K562 (cell line): ENCODE data around the gene LRRC41. TPM values are rescaled to one million over a fixed set of nuclear protein-coding genes. Genes with fewer than 3 reads are reported as not detected.

Experiments used
- BHLHE40 ChIP-seq: IDR thresholded peaks from 2 replicates; pipeline ENCODE4 v1.6.1; 2011; ENCODE audit warnings: low read length, improper control_type of control experiment
- CCNT2 ChIP-seq: IDR thresholded peaks from 2 replicates; pipeline ENCODE4 v1.6.1; 2011; ENCODE audit warnings: borderline replicate concordance, low read depth, mild to moderate bottlenecking, moderate library complexity, mixed read lengths, low read length; ENCODE audit not compliant: insufficient read length; ENCODE audit errors: extremely low read depth
- LCOR ChIP-seq: sonication (generic); formaldehyde crosslinking; IDR thresholded peaks from 2 replicates; pipeline ENCODE4 v1.8.0; 2022; ENCODE audit warnings: mild to moderate bottlenecking, missing genetic modification reagents
- PHF21A ChIP-seq: fragments of 450-650 bp; IDR thresholded peaks from 2 replicates; pipeline ENCODE4 v1.6.1; 2017; ENCODE audit warnings: low read depth, borderline replicate concordance
- RREB1 ChIP-seq: fragments of 250-450 bp; sonication (Bioruptor Pico); IDR thresholded peaks from 2 replicates; pipeline ENCODE4 v1.4.0; 2020
- SUPT5H ChIP-seq: fragments of 450-650 bp; IDR thresholded peaks from 2 replicates; pipeline ENCODE4 v1.6.1; 2016
- WHSC1 ChIP-seq: IDR thresholded peaks from one replicate; pipeline ENCODE4 v1.6.1; 2012; ENCODE audit warnings: low read length, control low read depth, inconsistent platforms
- XRCC5 ChIP-seq: fragments of 200-400 bp; formaldehyde crosslinking; IDR thresholded peaks from 2 replicates; pipeline ENCODE4 v1.6.1; 2017; ENCODE audit warnings: low read depth, mild to moderate bottlenecking, low read length
- ZNF121 ChIP-seq: sonication (generic); formaldehyde crosslinking; conservative IDR thresholded peaks from 2 replicates; pipeline ENCODE4 v1.8.0; 2022; ENCODE audit warnings: missing genetic modification reagents
- ZNF253 ChIP-seq: fragments of 250-450 bp; sonication (Bioruptor Pico); conservative IDR thresholded peaks from 2 replicates; pipeline ENCODE4 v1.6.1; 2021; ENCODE audit warnings: mild to moderate bottlenecking
- ZNF282 ChIP-seq: sonication (generic); formaldehyde crosslinking; IDR thresholded peaks from 2 replicates; pipeline ENCODE4 v1.8.1; 2023; ENCODE audit warnings: missing genetic modification reagents
- ZNF584 ChIP-seq: fragments of 200-800 bp; sonication (Bioruptor generic); IDR thresholded peaks from 2 replicates; pipeline ENCODE4 v1.6.1; 2016; ENCODE audit warnings: low read depth, mild to moderate bottlenecking, missing genetic modification characterization, missing compliant biosample characterization
- ZNF76 ChIP-seq: fragments of 250-450 bp; sonication (Bioruptor Pico); IDR thresholded peaks from 2 replicates; pipeline ENCODE4 v1.4.0; 2020; ENCODE audit warnings: mild to moderate bottlenecking, moderate library complexity, borderline replicate concordance
- polyA plus RNA-seq, 8 experiments: library from polyadenylated mRNA; depleted of rRNA in 4 of 8; stranded (reverse) in 5 of 8; unstranded in 3 of 8; fragments of >200 nt; fragmentation: Nextera tagmentation in 2 of 8; fragmentation: Illumina TruSeq in 1 of 8; extraction: Ambion mirVana in 2 of 8; extraction: Trizol in 1 of 8; gene quantifications; 2 replicates each; pipeline versions ENCODE4 v1.2.1 to v1.2.3, GENCODE V29; 2011 to 2014; ENCODE audit warnings: inconsistent platforms in 1 of 8, missing spikeins in 1 of 8
- total RNA-seq, 7 experiments: library from RNA; depleted of rRNA in 6 of 7; stranded (reverse); fragments of >200 nt in 6 of 7; fragmentation: Illumina TruSeq in 2 of 7; extraction: Trizol in 2 of 7; gene quantifications; 2 replicates each; pipeline versions ENCODE4 v1.2.1 to v1.2.3, GENCODE V29; 2011 to 2021; ENCODE audit warnings: low replicate concordance in 1 of 7
- TF ChIP-seq, protein P1 (sequence below): fragments of 250-450 bp; sonication (Bioruptor Pico); IDR thresholded peaks from 2 replicates; pipeline ENCODE4 v1.8.0; 2022; ENCODE audit warnings: moderate library complexity, mild to moderate bottlenecking, inconsistent platforms
- TF ChIP-seq, protein P2 (sequence below): fragments of 200-800 bp; sonication (Bioruptor generic); IDR thresholded peaks from 2 replicates; pipeline ENCODE4 v1.6.1; 2017; ENCODE audit warnings: missing genetic modification characterization, missing compliant biosample characterization

LRRC41 gene
- total and polyA plus RNA-seq, 9 of the 15 experiments (the other 6 are each of a cell fraction or from before 2014, with no cell fraction given): 10.5 to 64.7 (median 44.2) TPM

- TF ChIP-seq RREB1 (CRISPR knock-in tag): no peak
- no peak for TF ChIP-seq ZNF121 (CRISPR knock-in tag)
- 0 out of 2 replicates have a peak, but pooled peaks have one; percentile 32 for TF ChIP-seq PHF21A
- no peak for TF ChIP-seq ZNF76 (CRISPR knock-in tag)
- TF ChIP-seq ZNF282 (CRISPR knock-in tag): no peak
- TF ChIP-seq ZNF584 (CRISPR knock-in tag): no peak
- peak; percentile 98 for TF ChIP-seq LCOR
- peak; percentile 94 for TF ChIP-seq SUPT5H
- TF ChIP-seq, protein P1, sequence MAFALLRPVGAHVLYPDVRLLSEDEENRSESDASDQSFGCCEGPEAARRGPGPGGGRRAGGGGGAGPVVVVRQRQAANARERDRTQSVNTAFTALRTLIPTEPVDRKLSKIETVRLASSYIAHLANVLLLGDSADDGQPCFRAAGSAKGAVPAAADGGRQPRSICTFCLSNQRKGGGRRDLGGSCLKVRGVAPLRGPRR (CRISPR knock-in tag): no peak
- peak; percentile 13 for TF ChIP-seq CCNT2
- TF ChIP-seq XRCC5: peak; percentile 97; the same call in 1 of the 2 replicates
- TF ChIP-seq BHLHE40: peak; percentile 64
- TF ChIP-seq WHSC1: no peak
- no peak for TF ChIP-seq ZNF253 (CRISPR knock-in tag)
- TF ChIP-seq, protein P2, sequence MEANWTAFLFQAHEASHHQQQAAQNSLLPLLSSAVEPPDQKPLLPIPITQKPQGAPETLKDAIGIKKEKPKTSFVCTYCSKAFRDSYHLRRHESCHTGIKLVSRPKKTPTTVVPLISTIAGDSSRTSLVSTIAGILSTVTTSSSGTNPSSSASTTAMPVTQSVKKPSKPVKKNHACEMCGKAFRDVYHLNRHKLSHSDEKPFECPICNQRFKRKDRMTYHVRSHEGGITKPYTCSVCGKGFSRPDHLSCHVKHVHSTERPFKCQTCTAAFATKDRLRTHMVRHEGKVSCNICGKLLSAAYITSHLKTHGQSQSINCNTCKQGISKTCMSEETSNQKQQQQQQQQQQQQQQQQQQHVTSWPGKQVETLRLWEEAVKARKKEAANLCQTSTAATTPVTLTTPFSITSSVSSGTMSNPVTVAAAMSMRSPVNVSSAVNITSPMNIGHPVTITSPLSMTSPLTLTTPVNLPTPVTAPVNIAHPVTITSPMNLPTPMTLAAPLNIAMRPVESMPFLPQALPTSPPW (CRISPR knock-in tag): peak; percentile 95
Observed at GRCh38 chr1:46247436-46248121, 55.8 kb downstream of the LRRC41 start, which contains the start of gene RAD54L (continued).
